Esophagus (tissue), 2 donors: ENCODE results near the gene ACVR1C. TPM values are rescaled to one million over a fixed set of nuclear protein-coding genes. Genes with fewer than 3 reads are reported as not detected.

Source experiments
- polyA plus RNA-seq, 2 donors: library from polyadenylated mRNA; stranded (reverse); fragments of 200-250 nt; gene quantifications; one replicate each; pipeline ENCODE4 v1.2.3, GENCODE V29; 2013
- donor health status: healthy with polysubstance abuse.
- donor health status: Bipolar disorder and iron deficiency.

Gene ACVR1C
- polyA plus RNA-seq, 2 donors, result 0.06 TPM

Other genes starting within 250 kb of the ACVR1C start
- gene CYTIP, start 184.8 kb downstream of the ACVR1C start, polyA plus RNA-seq, result 1 to 10 TPM; 1.4 to 1.6 TPM
- 1 to 10 TPM; 1.8 to 5.9 TPM for gene ACVR1, start 247.5 kb upstream of the ACVR1C start, polyA plus RNA-seq